SK-N-SH (cell line): Measurements from ENCODE around the gene FBXO31. TPM values are rescaled to one million over a fixed set of nuclear protein-coding genes. Genes with fewer than 3 reads are reported as not detected.

ENCODE experiments used
- CTCF ChIA-PET: fragments of 300-600, 350-600 bp; formaldehyde crosslinking; extraction: SDS; loops from one replicate; lab custom pipeline; 2021; lab: Yijun Ruan, JAX
- POLR2A ChIA-PET: fragments of 350-600 bp; sonication (Branson Sonifier 250); formaldehyde crosslinking; extraction: SDS; loops from one replicate; lab custom pipeline; 2020; ENCODE audit warnings: antibody characterized with exemption, inconsistent platforms; lab: Yijun Ruan, JAX
- DNase-seq: peaks from one replicate; pipeline ENCODE4 v3.0.0; 2012
- H2AFZ ChIP-seq: fragments of 200-600 bp; sonication (generic); 2 replicates; pipeline ENCODE4 v1.8.1; 2016; ENCODE audit warnings: antibody characterized with exemption, mild to moderate bottlenecking, low read depth
- H3F3A ChIP-seq: fragments of 200-600 bp; sonication (generic); replicated peaks from 2 replicates; pipeline ENCODE3; 2016; ENCODE audit warnings: antibody characterized with exemption, mild to moderate bottlenecking; ENCODE audit not compliant: insufficient read depth
- H3K27ac ChIP-seq, 2 experiments: fragments of 200-500 bp in 1 of 2; fragments of 200-600 bp in 1 of 2; sonication (Bioruptor generic) in 1 of 2; sonication (generic), shearing (Covaris generic) in 1 of 2; 2 replicates each; pipeline versions ENCODE4 v1.5.1 to v1.6.1; 2014 to 2016; ENCODE audit warnings: low read depth in 2 of 2, inconsistent platforms in 1 of 2, low read length in 1 of 2, mild to moderate bottlenecking in 1 of 2, mixed read lengths in 1 of 2
- H3K27me3 ChIP-seq: fragments of 200-600 bp; sonication (generic), shearing (Covaris generic); 2 replicates; pipeline ENCODE4 v1.6.1; 2016; ENCODE audit warnings: mixed run types; ENCODE audit not compliant: insufficient read depth
- H3K36me3 ChIP-seq, 2 experiments: fragments of 200-500 bp in 1 of 2; fragments of 200-600 bp in 1 of 2; sonication (Bioruptor generic) in 1 of 2; sonication (generic) in 1 of 2; replicated peaks in 1 of 2; 2 replicates each; pipeline versions ENCODE3 to v1.5.1; 2014 to 2016; ENCODE audit warnings: low read length in 1 of 2, mild to moderate bottlenecking in 1 of 2; ENCODE audit not compliant: insufficient read depth in 2 of 2, control insufficient read depth in 1 of 2
- H3K4me1 ChIP-seq, 2 experiments: fragments of 200-500 bp in 1 of 2; fragments of 200-600 bp in 1 of 2; sonication (Bioruptor generic) in 1 of 2; sonication (generic), shearing (Covaris generic) in 1 of 2; 2 replicates each; pipeline versions ENCODE4 v1.5.1 to v1.6.1; 2014 to 2016; ENCODE audit warnings: low read depth in 1 of 2, low read length in 1 of 2, mixed run types in 1 of 2; ENCODE audit not compliant: insufficient read depth in 2 of 2, control insufficient read depth in 1 of 2
- H3K4me2 ChIP-seq: fragments of 200-600 bp; sonication (generic), shearing (Covaris generic); 2 replicates; pipeline ENCODE4 v1.6.1; 2017; ENCODE audit warnings: mixed run types
- H3K4me3 ChIP-seq, 2 experiments: fragments of 200-500 bp in 1 of 2; fragments of 200-600 bp in 1 of 2; sonication (Bioruptor generic) in 1 of 2; sonication (generic), shearing (Covaris generic) in 1 of 2; 2 replicates each; pipeline versions ENCODE4 v1.5.1 to v1.8.1; 2014 to 2016; ENCODE audit warnings: low read depth in 2 of 2, inconsistent platforms in 1 of 2, low read length in 1 of 2, mild to moderate bottlenecking in 1 of 2, mixed read lengths in 1 of 2, moderate library complexity in 1 of 2
- H3K79me2 ChIP-seq: fragments of 200-600 bp; sonication (generic); 2 replicates; pipeline ENCODE4 v1.8.1; 2017; ENCODE audit warnings: mild to moderate bottlenecking; ENCODE audit not compliant: insufficient read depth
- H3K9ac ChIP-seq: fragments of 200-600 bp; sonication (generic); 2 replicates; pipeline ENCODE4 v1.6.1; 2017; ENCODE audit warnings: mixed run types
- H3K9me2 ChIP-seq: fragments of 200-600 bp; sonication (generic); 2 replicates; pipeline ENCODE4 v1.6.1; 2017; ENCODE audit warnings: mixed run types
- H3K9me3 ChIP-seq: fragments of 200-600 bp; sonication (generic); 2 replicates; pipeline ENCODE4 v1.6.1; 2017; ENCODE audit warnings: mixed run types, mild to moderate bottlenecking, moderate library complexity
- H4K20me1 ChIP-seq: fragments of 200-600 bp; sonication (generic); 2 replicates; pipeline ENCODE4 v1.6.1; 2017; ENCODE audit warnings: mild to moderate bottlenecking, mixed run types; ENCODE audit not compliant: insufficient read depth
- FOSL2 ChIP-seq: IDR thresholded peaks from 2 replicates; pipeline ENCODE4 v1.4.0; 2012; ENCODE audit warnings: low read depth, mild to moderate bottlenecking, moderate library complexity, borderline replicate concordance
- FOXJ3 ChIP-seq: sonication (generic); formaldehyde crosslinking; IDR thresholded peaks from 2 replicates; pipeline ENCODE4 v1.5.1; 2020; ENCODE audit warnings: mild to moderate bottlenecking, missing genetic modification reagents
- GABPA ChIP-seq: IDR thresholded peaks from 2 replicates; pipeline ENCODE4 v1.4.0; 2012; ENCODE audit warnings: low read depth, mild to moderate bottlenecking
- GATA2 ChIP-seq: sonication (generic); formaldehyde crosslinking; IDR thresholded peaks from 2 replicates; pipeline ENCODE4 v1.5.0; 2020; ENCODE audit warnings: mild to moderate bottlenecking, missing genetic modification reagents
- MXI1 ChIP-seq: IDR thresholded peaks from 2 replicates; pipeline ENCODE4 v1.6.1; 2012; ENCODE audit warnings: mild to moderate bottlenecking, low read depth, low read length, improper control_type of control experiment
- RAD21 ChIP-seq: IDR thresholded peaks from 2 replicates; pipeline ENCODE4 v1.6.1; 2012; ENCODE audit warnings: mild to moderate bottlenecking, low read length
- TAF1 ChIP-seq: IDR thresholded peaks from 2 replicates; pipeline ENCODE4 v1.6.1; 2012; ENCODE audit warnings: low read depth, mild to moderate bottlenecking, low read length, moderate library complexity, borderline replicate concordance
- USF2 ChIP-seq: fragments of 150-350 bp; IDR thresholded peaks from 2 replicates; pipeline ENCODE4 v1.6.1; 2017; ENCODE audit warnings: antibody characterized with exemption, low read length, low read depth, borderline replicate concordance
- WGBS: methylation state at CpG from one replicate; pipeline ENCODE4 v1.1.6; 2017; ENCODE audit warnings: low lambda C conversion rate; 5-methylcytosine and 5-hydroxymethylcytosine counted together
- polyA plus RNA-seq, 3 experiments: library from polyadenylated mRNA; depleted of rRNA; stranded (reverse); fragments of >200 nt; gene quantifications; 2 replicates each; pipeline ENCODE4 v1.2.3, GENCODE V29; 2012
- TF ChIP-seq, protein P1 (sequence below): fragments of 200-600 bp; sonication (generic); IDR thresholded peaks from 2 replicates; pipeline ENCODE4 v1.6.1; 2017; ENCODE audit warnings: antibody characterized with exemption, mild to moderate bottlenecking, moderate library complexity
- TF ChIP-seq, protein P2 (sequence below): fragments of 150-350 bp; IDR thresholded peaks from 2 replicates; pipeline ENCODE4 v1.6.1; 2016; ENCODE audit warnings: mild to moderate bottlenecking, low read depth, low read length
- TF ChIP-seq, protein P3 (sequence below): IDR thresholded peaks from 2 replicates; pipeline ENCODE4 v1.4.0; 2012; ENCODE audit warnings: low read depth

The FBXO31 gene
- polyA plus RNA-seq, 1 of the 3 experiments (the other 2 are of a cell fraction) = 14.2 TPM

DNA sequence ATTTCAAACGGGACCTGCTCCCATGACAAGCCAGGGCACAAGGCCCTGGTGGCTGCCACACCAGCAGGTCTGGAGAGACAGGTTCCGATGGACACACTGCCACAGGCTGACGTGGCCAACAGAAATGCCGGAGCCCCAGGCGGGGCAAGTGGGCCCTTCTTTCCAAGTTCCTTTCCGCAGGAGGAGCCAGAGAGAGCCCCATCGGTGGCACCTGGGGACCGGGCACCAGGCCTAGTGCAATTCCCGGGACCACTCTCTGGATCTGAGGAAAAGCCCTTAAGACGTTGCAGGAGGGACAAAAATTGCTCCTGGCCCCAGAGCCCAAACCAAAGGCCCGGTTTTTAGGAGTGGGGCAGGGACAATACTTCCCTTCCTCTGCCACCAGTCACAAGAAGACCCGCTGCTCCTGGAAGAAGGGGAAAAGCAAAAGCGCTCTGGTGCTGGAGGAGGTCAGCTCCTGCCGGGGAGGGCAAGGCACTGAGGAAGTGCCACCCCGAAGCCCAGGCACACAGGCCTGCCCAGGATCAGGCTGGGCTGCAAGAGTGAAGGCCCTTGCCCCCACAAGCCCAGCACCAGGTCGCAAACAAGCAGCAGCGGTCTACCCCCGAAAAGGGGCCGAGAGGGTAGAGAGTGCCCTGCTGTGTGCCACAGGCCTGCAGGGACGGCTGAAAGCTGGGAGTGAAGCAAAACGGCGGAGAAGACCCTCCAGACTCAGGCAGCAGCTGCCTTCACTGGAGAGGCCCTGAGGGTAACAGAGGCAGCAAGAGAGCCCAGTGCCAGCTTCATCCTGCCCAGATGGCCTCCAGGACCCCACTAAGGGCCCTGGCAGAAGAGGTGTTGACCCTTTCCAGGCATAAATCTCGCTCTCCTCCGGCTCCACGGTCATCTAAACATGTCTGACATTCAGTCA, 37.7 kb upstream of the FBXO31 start:
- Histone ChIP-seq H3K27ac (peak overlapping the region in 1 of 2 experiments; percentile 25; a peak in 1 of 4 replicates), H4K20me1 (peaks cover 28% of the 10 kb centered on the region; the same call in 1 of the 2 replicates), H3K9me3 (no peaks in the 10 kb centered on the region), H3K4me1 (peaks cover 0 to 3% of the 10 kb centered on the region in 2 experiments; a peak in 1 of 4 replicates), H3K9ac (no peak overlapping the region), H3K79me2 (peaks cover 8% of the 10 kb centered on the region; the same call in 1 of the 2 replicates), H3K36me3 (peaks cover 33 to 46% of the 10 kb centered on the region in 2 experiments), H2AFZ (no peak overlapping the region), H3K4me3 (no peak overlapping the region), H3K4me2 (no peak overlapping the region), H3K9me2 (no peaks in the 10 kb centered on the region), H3F3A (no peaks in the 10 kb centered on the region), H3K27me3 (no peaks in the 10 kb centered on the region)
- POLR2A ChIA-PET = no interaction called here
- WGBS = 95% methylated on average over 19 of the region's 25 CpGs
- DNase-seq = peak; percentile 59
- TF ChIP-seq USF2 (no peak), TAF1 (no peak), MXI1 (no peak), FOXJ3 (no peak), RAD21 (no peak), GABPA (no peak), GATA2 (CRISPR knock-in tag) (no peak), FOSL2 (no peak)
- TF ChIP-seq, protein P1, sequence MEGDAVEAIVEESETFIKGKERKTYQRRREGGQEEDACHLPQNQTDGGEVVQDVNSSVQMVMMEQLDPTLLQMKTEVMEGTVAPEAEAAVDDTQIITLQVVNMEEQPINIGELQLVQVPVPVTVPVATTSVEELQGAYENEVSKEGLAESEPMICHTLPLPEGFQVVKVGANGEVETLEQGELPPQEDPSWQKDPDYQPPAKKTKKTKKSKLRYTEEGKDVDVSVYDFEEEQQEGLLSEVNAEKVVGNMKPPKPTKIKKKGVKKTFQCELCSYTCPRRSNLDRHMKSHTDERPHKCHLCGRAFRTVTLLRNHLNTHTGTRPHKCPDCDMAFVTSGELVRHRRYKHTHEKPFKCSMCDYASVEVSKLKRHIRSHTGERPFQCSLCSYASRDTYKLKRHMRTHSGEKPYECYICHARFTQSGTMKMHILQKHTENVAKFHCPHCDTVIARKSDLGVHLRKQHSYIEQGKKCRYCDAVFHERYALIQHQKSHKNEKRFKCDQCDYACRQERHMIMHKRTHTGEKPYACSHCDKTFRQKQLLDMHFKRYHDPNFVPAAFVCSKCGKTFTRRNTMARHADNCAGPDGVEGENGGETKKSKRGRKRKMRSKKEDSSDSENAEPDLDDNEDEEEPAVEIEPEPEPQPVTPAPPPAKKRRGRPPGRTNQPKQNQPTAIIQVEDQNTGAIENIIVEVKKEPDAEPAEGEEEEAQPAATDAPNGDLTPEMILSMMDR = no peak
- TF ChIP-seq, protein P2, sequence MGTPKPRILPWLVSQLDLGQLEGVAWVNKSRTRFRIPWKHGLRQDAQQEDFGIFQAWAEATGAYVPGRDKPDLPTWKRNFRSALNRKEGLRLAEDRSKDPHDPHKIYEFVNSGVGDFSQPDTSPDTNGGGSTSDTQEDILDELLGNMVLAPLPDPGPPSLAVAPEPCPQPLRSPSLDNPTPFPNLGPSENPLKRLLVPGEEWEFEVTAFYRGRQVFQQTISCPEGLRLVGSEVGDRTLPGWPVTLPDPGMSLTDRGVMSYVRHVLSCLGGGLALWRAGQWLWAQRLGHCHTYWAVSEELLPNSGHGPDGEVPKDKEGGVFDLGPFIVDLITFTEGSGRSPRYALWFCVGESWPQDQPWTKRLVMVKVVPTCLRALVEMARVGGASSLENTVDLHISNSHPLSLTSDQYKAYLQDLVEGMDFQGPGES = no peak
- TF ChIP-seq, protein P3, sequence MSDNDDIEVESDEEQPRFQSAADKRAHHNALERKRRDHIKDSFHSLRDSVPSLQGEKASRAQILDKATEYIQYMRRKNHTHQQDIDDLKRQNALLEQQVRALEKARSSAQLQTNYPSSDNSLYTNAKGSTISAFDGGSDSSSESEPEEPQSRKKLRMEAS = no peak
- CTCF ChIA-PET = interaction anchor here (1.0 to 2.0 kb wide), 4 partner anchors 11 to 214 kb away, joined by 3 to 5 read pairs (median 4); no protein-coding TSS in a partner anchor
